H1 (cell line): ENCODE measurements around the gene SLC2A10. TPM values are rescaled to one million over a fixed set of nuclear protein-coding genes. Genes with fewer than 3 reads are reported as not detected.

ENCODE experiments used
- CTCF ChIA-PET: fragments of 300-600 bp; sonication (Branson Sonifier 250); formaldehyde crosslinking; loops from one replicate; lab custom pipeline; 2021; ENCODE audit not compliant: partially characterized antibody; lab: Charles Lee
- POLR2A ChIA-PET: fragments of 300-600 bp; sonication (Branson Sonifier 250); formaldehyde crosslinking; loops from one replicate; lab custom pipeline; 2021; ENCODE audit warnings: inconsistent platforms; ENCODE audit not compliant: partially characterized antibody; lab: Charles Lee
- DNase-seq, 2 experiments: peaks; one replicate each; pipeline versions ENCODE4 v3.0.0 to v3.0.0-alpha.2; 2010 to 2022; ENCODE audit warnings: low spot score in 2 of 2, low read depth in 1 of 2, mixed read lengths in 1 of 2
- FAIRE-seq: peaks from 2 replicates; lab custom pipeline; 2011; peaks lifted over from hg19 to GRCh38; lab: Jason Lieb, UNC
- H2AFZ ChIP-seq: 2 replicates; pipeline ENCODE4 v1.8.1; 2012; ENCODE audit warnings: low read length, inconsistent platforms
- H2AK5ac ChIP-seq: 2 replicates; pipeline ENCODE4 v1.6.1; 2013; ENCODE audit warnings: low read depth, low read length
- H2BK120ac ChIP-seq: replicated peaks from 2 replicates; pipeline ENCODE3; 2013; ENCODE audit warnings: low read depth, low read length, inconsistent platforms
- H2BK12ac ChIP-seq: 2 replicates; pipeline ENCODE4 v1.6.1; 2013; ENCODE audit warnings: low read depth, low read length
- H2BK15ac ChIP-seq: 2 replicates; pipeline ENCODE4 v1.6.1; 2013; ENCODE audit warnings: low read length
- H2BK20ac ChIP-seq: 2 replicates; pipeline ENCODE4 v1.6.1; 2013; ENCODE audit warnings: low read length
- H2BK5ac ChIP-seq: 2 replicates; pipeline ENCODE4 v1.6.1; 2013; ENCODE audit warnings: low read depth, low read length
- H3K14ac ChIP-seq: 2 replicates; pipeline ENCODE4 v1.6.1; 2013; ENCODE audit warnings: inconsistent platforms; ENCODE audit not compliant: insufficient read length
- H3K18ac ChIP-seq: 2 replicates; pipeline ENCODE4 v1.6.1; 2013; ENCODE audit warnings: low read length; ENCODE audit errors: extremely low read depth
- H3K23ac ChIP-seq: 2 replicates; pipeline ENCODE4 v1.6.1; 2013; ENCODE audit warnings: inconsistent platforms; ENCODE audit not compliant: insufficient read length
- H3K23me2 ChIP-seq: 2 replicates; pipeline ENCODE4 v1.6.1; 2013; ENCODE audit warnings: low read depth, low read length
- H3K27ac ChIP-seq: 2 replicates; pipeline ENCODE4 v1.6.1; 2011; ENCODE audit warnings: low read depth, low read length, inconsistent platforms
- H3K27me3 ChIP-seq, 4 experiments: replicated peaks in 1 of 4; 1 replicate in 1 of 4; 2 replicates in 3 of 4; pipeline versions ENCODE4 v1.6.1 to v1.8.1; 2011 to 2013; ENCODE audit warnings: low read length in 3 of 4, mild to moderate bottlenecking in 3 of 4, inconsistent platforms in 2 of 4, mixed read lengths in 2 of 4, moderate library complexity in 1 of 4; ENCODE audit not compliant: control insufficient read depth in 3 of 4, insufficient read depth in 3 of 4; ENCODE audit errors: extremely low read depth in 1 of 4
- H3K36me3 ChIP-seq, 4 experiments: 2 replicates each; pipeline versions ENCODE4 v1.6.1 to v1.8.1; 2011 to 2013; ENCODE audit warnings: mild to moderate bottlenecking in 4 of 4, low read length in 3 of 4, moderate library complexity in 2 of 4, control low read depth in 1 of 4, inconsistent platforms in 1 of 4; ENCODE audit not compliant: insufficient read depth in 4 of 4, control insufficient read depth in 2 of 4
- H3K4ac ChIP-seq: replicated peaks from 2 replicates; pipeline ENCODE3; 2013; ENCODE audit warnings: low read length, low read depth, mixed read lengths, inconsistent platforms; ENCODE audit not compliant: insufficient read length
- H3K4me1 ChIP-seq, 4 experiments: replicated peaks in 1 of 4; 1 replicate in 1 of 4; 2 replicates in 3 of 4; pipeline versions ENCODE4 v1.6.1 to v1.8.1; 2011 to 2013; ENCODE audit warnings: low read length in 3 of 4, inconsistent platforms in 2 of 4, mixed read lengths in 1 of 4; ENCODE audit not compliant: insufficient read depth in 4 of 4, control insufficient read depth in 3 of 4
- H3K4me2 ChIP-seq, 2 experiments: 2 replicates each; pipeline versions ENCODE4 v1.6.1 to v1.8.1; 2011 to 2013; ENCODE audit warnings: low read depth in 2 of 2, low read length in 2 of 2, control low read depth in 1 of 2, inconsistent platforms in 1 of 2, mild to moderate bottlenecking in 1 of 2; ENCODE audit not compliant: insufficient read depth in 1 of 2
- H3K4me3 ChIP-seq, 4 experiments: fragments of 200-600, 300-600 bp in 1 of 4; sonication (generic), shearing (Covaris generic), sonication (Bioruptor Twin) in 1 of 4; 2 replicates each; pipeline versions ENCODE4 v1.5.1 to v1.8.1; 2011 to 2016; ENCODE audit warnings: low read length in 4 of 4, low read depth in 3 of 4, control low read depth in 2 of 4, inconsistent platforms in 2 of 4, mild to moderate bottlenecking in 2 of 4, mixed read lengths in 1 of 4, moderate library complexity in 1 of 4; ENCODE audit not compliant: insufficient read depth in 2 of 4; ENCODE audit errors: extremely low read depth in 1 of 4
- H3K56ac ChIP-seq: replicated peaks from 2 replicates; pipeline ENCODE3; 2013; ENCODE audit warnings: low read depth, mild to moderate bottlenecking, mixed read lengths, low read length, inconsistent platforms; ENCODE audit not compliant: insufficient read length
- H3K79me1 ChIP-seq: 2 replicates; pipeline ENCODE4 v1.6.1; 2013; ENCODE audit warnings: low read depth, low read length, control low read depth
- H3K79me2 ChIP-seq, 2 experiments: 2 replicates each; pipeline versions ENCODE4 v1.6.1 to v1.8.1; 2012 to 2013; ENCODE audit warnings: low read length in 2 of 2, mild to moderate bottlenecking in 2 of 2, inconsistent platforms in 1 of 2; ENCODE audit not compliant: insufficient read depth in 2 of 2, control insufficient read depth in 1 of 2
- H3K9ac ChIP-seq, 4 experiments: replicated peaks in 1 of 4; 1 replicate in 1 of 4; 2 replicates in 3 of 4; pipeline versions ENCODE4 v1.6.1 to v1.8.1; 2011 to 2013; ENCODE audit warnings: low read depth in 3 of 4, low read length in 3 of 4, control low read depth in 2 of 4, mild to moderate bottlenecking in 2 of 4, moderate library complexity in 2 of 4, inconsistent platforms in 1 of 4; ENCODE audit errors: extremely low read depth in 1 of 4
- H3K9me3 ChIP-seq, 2 experiments: 2 replicates each; pipeline versions ENCODE4 v1.6.1 to v1.8.1; 2012 to 2013; ENCODE audit warnings: mild to moderate bottlenecking in 2 of 2, moderate library complexity in 2 of 2, control low read depth in 1 of 2, inconsistent platforms in 1 of 2, low read depth in 1 of 2, low read length in 1 of 2, mixed read lengths in 1 of 2; ENCODE audit not compliant: insufficient read depth in 2 of 2
- H4K20me1 ChIP-seq, 2 experiments: replicated peaks in 1 of 2; 2 replicates each; pipeline versions ENCODE3 to v1.8.1; 2011 to 2013; ENCODE audit warnings: inconsistent platforms in 2 of 2, low read length in 2 of 2, mild to moderate bottlenecking in 1 of 2; ENCODE audit not compliant: insufficient read depth in 2 of 2, control insufficient read depth in 1 of 2
- H4K5ac ChIP-seq: 2 replicates; pipeline ENCODE4 v1.6.1; 2013; ENCODE audit warnings: low read length, low read depth, mixed read lengths, inconsistent platforms; ENCODE audit not compliant: insufficient read length
- H4K8ac ChIP-seq: 2 replicates; pipeline ENCODE4 v1.8.0; 2013; ENCODE audit warnings: mild to moderate bottlenecking, moderate library complexity, low read length, inconsistent platforms; ENCODE audit not compliant: insufficient read depth; ENCODE audit errors: extremely low read depth
- H4K91ac ChIP-seq: replicated peaks from 2 replicates; pipeline ENCODE3; 2013; ENCODE audit warnings: low read length, mixed read lengths, inconsistent platforms; ENCODE audit not compliant: insufficient read length
- KDM4A ChIP-seq: IDR thresholded peaks from one replicate; pipeline ENCODE4 v1.7.1; 2012; ENCODE audit warnings: low read depth, mild to moderate bottlenecking, moderate library complexity, low read length, inconsistent platforms; ENCODE audit not compliant: severe bottlenecking
- NANOG ChIP-seq: IDR thresholded peaks from 2 replicates; pipeline ENCODE4 v1.6.1; 2011; ENCODE audit warnings: low read length, low read depth, mild to moderate bottlenecking, inconsistent platforms; ENCODE audit not compliant: insufficient read depth, poor library complexity, severe bottlenecking
- WGBS, 2 experiments: shearing (Covaris generic) in 1 of 2; methylation state at CpG; one replicate each; pipeline versions ENCODE4 v1.1.6 to v1.1.7; 2013 to 2015; ENCODE audit warnings: low lambda C conversion rate in 2 of 2, mixed read lengths in 2 of 2, inconsistent platforms in 1 of 2, low coverage in 1 of 2, missing lambda C conversion rate in 1 of 2; ENCODE audit not compliant: insufficient replicate concordance in 2 of 2, insufficient coverage in 1 of 2, insufficient read length in 1 of 2; ENCODE audit errors: extremely low coverage in 1 of 2, missing lambda C conversion rate in 1 of 2; 5-methylcytosine and 5-hydroxymethylcytosine counted together
- polyA plus RNA-seq, 7 experiments: library from polyadenylated mRNA; depleted of rRNA in 3 of 7; stranded (reverse) in 5 of 7; unstranded in 2 of 7; fragments of >200 nt in 5 of 7; fragments of 200-250 nt in 2 of 7; gene quantifications; 1 replicate in 5 of 7; 2 replicates in 1 of 7; 4 replicates in 1 of 7; pipeline versions ENCODE4 v1.2.1 to v1.2.3, GENCODE V29; 2011 to 2013; ENCODE audit warnings: missing spikeins in 2 of 7, mixed read lengths in 2 of 7
- total RNA-seq: library from RNA; stranded (reverse); fragmentation: NEBNext Ultra II Directional; extraction: Animal tissue kit (Norgen Biotek cat#: 25700); gene quantifications from 2 replicates; pipeline ENCODE4 v1.2.1, GENCODE V29; 2021

Gene SLC2A10
- total and polyA plus RNA-seq, 2 of the 8 experiments (the other 6 are each of a cell fraction or from before 2014, with no cell fraction given), result 9.0 to 9.7 TPM

GRCh38 chr20:46680684-46681031 lies 28.8 kb upstream of the SLC2A10 start:
- H3K36me3 ChIP-seq, result peaks cover 0 to 25% (median 8%) of the 10 kb centered on the region in 4 experiments; a peak in 5 of 8 replicates
- H2BK20ac ChIP-seq, result no peak overlapping the region
- no peak overlapping the region for H3K23ac ChIP-seq
- H3K9me3 ChIP-seq, result no peaks in the 10 kb centered on the region
- no peak overlapping the region for H2BK5ac ChIP-seq
- H3K4me3 ChIP-seq, result no peak overlapping the region
- H2AFZ ChIP-seq, result no peak overlapping the region
- no peak overlapping the region for H4K91ac ChIP-seq
- H3K79me1 ChIP-seq, result peaks cover 2% of the 10 kb centered on the region; the same call in 1 of the 2 replicates
- H3K23me2 ChIP-seq, result peaks cover 4% of the 10 kb centered on the region; the same call in 1 of the 2 replicates
- FAIRE-seq (no peak), DNase-seq (no peak)
- no peak overlapping the region for H2AK5ac ChIP-seq
- no peak overlapping the region for H4K8ac ChIP-seq
- no peak overlapping the region for H2BK15ac ChIP-seq
- no peak overlapping the region for H3K4me2 ChIP-seq
- peaks cover 0 to 3% of the 10 kb centered on the region in 2 experiments for H4K20me1 ChIP-seq
- POLR2A ChIA-PET, result interaction anchor here (0.9 to 2.0 kb wide), 6 partner anchors 30 to 160 kb away, joined by 3 to 8 read pairs (median 4); no protein-coding TSS in a partner anchor
- no peak overlapping the region for H3K4ac ChIP-seq
- CTCF ChIA-PET, result interaction anchor here (0.7 to 4.3 kb wide), 32 partner anchors 8 to 519 kb away, joined by 3 to 63 read pairs (median 7); partner anchors contain the start of gene TP53RK
- H2BK120ac ChIP-seq, result no peak overlapping the region
- no peak overlapping the region for H4K5ac ChIP-seq
- no peak overlapping the region for H2BK12ac ChIP-seq
- no peak overlapping the region for H3K27ac ChIP-seq
- H3K14ac ChIP-seq, result no peak overlapping the region
- no peak overlapping the region for H3K9ac ChIP-seq
- H3K56ac ChIP-seq, result no peak overlapping the region
- no peak for TF ChIP-seq KDM4A
- no peak for TF ChIP-seq NANOG
- 81% methylated on average over 2 of the region's 2 CpGs; no CpG with 5 or more reads in 1 of the 2 experiments for WGBS, 2 experiments
- no peak overlapping the region for H3K18ac ChIP-seq
- H3K79me2 ChIP-seq, result peaks cover 0 to 42% of the 10 kb centered on the region in 2 experiments; a peak in 2 of 4 replicates
- no peaks in the 10 kb centered on the region for H3K27me3 ChIP-seq
- peaks cover 12 to 22% (median 16%) of the 10 kb centered on the region in 4 experiments for H3K4me1 ChIP-seq
